Superior temporal gyrus (tissue), 1 donor: Measurements from ENCODE around the gene ZFR2.
"Not testable (repeated sequence)": the region's sequence is repeated elsewhere in the genome, so short reads cannot be mapped to it uniquely, and the experiment has no call there.

ENCODE experiments used
- DNase-seq: peaks from one replicate; pipeline ENCODE4 v3.0.0-alpha.2; 2016; ENCODE audit errors: extremely low spot score

Gene ZFR2

DNA sequence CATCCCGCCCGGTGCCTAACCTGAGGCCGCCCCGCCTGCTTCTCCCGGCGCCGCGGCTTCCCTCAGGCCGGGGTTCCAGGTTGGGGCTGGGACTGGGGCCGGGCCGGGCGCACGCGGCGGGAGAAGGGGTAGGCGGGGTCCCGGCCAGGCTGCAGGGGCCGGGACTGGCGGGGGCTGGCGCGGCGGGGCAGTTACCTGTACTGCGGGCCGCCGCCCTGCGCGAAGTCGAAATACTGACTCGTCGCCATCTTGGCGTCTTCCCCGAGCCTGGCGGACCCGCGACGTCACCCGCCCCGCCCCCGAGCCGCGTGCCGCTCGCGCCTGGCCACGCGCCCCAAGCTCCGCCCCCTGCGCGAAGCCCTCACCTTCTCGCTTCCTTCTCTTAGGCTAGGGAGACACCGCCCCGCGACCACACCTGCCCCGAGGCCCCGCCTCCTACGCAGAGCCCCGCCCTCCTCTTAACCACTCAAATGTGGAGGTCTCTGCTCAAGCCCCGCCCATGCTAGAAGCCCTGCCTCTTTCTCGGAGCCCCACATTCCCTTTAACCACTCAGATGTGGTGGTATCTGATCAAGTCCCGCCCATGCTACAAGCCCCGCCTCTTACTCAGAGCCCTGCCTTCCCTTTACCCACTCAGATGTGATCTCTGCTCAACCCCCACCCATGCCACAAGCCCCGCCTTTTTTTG, at the start of gene ZFR2:
ZFR2 (minus strand) TSS at position 269 of the 687 bp plus-strand sequence; CDS start at position 248, 21 bp downstream.
- DNase-seq: no peak

- no peak for DNase-seq
Observed at GRCh38 chr19:3916033-3916432, 47.2 kb upstream of the ZFR2 start.

DNA sequence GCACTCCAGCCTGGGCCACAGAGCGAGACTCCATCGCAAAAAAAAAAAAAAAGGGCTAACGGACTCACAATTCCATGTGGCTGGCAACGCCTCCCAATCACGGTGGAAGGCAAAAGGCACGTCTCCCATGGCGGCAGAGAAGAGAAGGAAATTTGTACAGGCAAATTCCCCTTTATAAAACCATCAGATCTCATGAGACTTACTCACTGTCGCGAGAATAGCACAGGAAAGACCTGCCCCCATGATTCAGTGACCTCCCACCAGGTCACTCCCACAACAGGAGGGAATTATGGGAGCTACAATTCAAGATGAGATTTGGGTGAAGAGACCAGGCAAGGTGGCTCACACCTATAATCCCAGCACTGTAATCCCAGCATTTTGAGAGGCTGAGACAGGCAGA, 45.4 kb upstream of the ZFR2 start:
- no peak for DNase-seq

DNA sequence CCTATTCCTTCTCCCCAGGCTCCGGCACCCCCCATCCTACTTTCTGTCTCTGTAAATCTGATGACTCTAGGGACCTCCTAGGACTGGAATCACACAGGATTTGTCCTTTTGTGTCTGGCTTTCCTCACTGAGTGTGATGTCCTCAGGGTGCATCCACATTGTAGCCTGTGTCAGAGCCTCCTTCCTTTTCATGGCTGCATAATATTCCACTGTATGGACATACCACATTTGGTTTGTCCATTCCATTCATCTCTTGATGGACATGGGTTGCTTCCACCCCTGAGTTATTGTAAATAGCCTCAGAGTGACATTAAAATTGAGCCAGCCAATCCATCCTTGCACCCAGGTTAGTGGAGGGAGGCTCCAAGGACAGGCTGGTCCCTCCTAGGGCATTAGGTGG, 41.3 kb upstream of the ZFR2 start:
- DNase-seq: no peak

DNA sequence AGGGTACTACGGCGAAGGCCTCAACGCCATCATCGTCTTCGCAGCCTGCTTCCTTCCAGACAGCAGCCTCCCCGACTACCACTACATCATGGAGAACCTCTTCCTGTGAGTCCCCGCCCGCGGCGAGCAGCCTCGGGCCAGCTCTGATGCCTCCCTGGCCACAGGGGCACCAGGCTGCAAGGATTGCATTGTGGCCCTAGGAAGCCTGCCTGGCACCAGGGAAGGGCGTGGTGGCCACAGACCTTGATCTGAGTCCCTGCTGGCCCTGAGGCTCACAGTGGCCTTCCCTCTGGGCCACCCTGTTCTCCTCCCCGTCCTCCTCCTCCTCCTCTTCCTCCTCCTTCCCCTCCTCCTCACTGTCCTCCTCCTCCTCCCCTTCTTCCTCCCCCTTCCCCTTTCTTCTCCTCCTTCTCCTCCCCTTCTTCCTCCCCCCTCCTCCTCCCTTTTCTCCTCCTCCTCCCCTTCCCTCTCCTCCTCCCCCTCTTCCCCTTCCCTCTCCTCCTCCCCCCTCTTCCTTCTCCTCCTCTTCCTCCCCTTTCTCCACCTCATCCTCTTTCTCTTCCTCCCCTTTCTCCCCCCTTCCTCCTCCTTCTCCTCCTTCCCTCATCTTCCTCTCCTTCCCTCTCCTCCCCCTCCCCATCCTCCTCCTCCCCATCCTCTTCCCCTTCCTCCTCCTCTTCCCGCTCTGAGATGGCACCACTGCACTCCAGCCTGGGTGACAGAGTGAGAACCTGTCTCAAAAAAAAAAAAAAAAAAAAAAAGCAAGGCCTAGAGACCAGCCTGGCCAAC, 39.6 kb upstream of the ZFR2 start:
- DNase-seq: no peak

DNA sequence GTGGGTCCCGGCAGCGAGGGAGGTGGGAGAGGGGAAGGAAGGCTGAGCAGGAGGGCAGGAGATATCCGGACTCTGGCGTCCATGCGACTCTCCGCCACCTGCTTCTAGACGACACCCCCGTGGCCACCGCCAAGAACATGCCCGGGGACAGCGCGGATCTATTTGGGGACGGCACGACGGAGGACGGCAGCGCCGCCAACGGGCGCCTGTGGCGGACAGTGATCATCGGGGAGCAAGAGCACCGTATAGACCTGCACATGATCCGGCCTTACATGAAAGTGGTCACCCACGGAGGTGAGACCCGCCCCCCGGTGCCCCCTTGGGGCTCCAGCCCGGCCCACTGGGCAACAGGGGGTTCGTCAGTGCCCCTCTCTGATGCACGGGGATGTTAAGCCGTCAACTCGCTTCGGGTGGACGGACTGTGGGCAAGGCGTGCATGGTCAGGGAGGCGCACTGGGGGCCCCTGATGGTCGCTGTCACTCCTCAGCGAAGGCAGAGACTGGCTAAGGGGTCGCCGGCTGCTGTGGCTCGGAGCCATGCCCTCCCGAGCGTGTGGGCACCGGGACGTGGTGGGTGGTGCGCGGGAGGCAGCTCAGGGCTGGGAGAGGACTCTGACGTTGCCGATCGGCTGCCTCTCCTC, 38.9 kb upstream of the ZFR2 start:
- DNase-seq: no peak

- no peak for DNase-seq
Observed at GRCh38 chr19:3904233-3904632, 35.4 kb upstream of the ZFR2 start.

DNA sequence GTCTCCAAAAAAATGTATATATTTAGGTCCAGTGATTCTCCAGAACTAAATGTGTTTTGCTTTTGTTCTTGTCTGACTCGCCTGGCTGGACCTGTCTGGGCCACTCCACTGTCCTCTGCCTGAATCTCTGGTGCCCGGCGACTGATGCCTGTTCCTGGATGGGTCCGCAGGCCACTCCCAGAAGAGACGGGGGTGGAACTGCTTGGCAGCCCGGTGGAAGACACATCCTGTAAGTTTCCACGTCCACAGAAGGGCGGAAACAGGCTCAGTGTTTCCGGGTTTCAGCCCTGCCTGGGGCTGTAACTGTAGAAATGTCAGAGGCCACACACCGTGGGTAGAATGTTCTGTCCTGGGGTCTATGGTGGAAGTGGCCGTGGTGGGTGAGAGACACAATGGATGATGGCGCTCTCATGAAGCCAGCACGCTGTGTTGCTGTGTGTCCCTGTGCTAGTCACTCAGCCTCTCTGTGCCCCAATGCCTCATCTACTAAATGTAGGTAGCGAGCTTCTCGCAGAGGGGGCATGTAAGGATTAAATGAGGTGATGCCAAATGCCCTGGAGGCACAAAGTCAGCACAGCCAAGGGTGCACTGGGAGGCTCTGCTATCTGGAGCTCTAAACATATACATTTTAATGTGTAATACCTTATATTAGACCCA, 33.6 kb upstream of the ZFR2 start:
- DNase-seq: no peak

DNA sequence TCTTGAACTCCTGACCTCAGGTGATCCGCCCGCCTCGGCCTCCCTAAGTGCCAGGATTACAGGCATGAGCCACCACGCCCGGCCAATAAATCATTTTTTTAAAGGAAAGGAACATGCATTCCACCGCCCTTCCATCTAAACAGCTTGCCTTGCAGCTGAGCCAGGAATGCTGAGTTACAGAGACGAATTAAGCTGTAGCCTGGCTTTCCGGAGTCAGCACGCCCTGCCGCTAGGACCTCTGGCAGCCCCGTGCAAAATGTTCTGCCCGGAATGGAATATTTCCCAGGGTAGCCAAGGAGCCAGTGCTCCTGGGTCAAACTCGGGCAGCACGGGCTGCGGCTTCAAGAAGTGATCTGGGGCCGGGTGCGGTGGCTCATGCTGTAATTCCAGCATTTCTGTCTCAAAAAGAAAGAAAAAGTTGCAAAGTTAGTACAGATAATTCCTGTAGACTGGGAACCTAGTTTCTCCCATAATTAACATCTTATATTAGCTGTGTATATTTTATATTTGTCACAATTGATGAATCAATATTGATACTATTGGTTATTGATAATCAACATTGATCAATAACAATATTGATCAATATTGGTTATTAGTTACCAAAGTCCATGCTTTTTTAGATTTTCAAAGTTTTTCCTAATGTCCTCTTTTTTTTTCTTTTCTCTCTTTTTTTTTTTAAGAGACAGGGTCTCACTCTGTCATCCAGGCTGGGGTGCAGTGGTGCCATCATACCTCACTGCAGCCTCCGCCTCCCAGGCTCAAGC, 30.9 kb upstream of the ZFR2 start:
- DNase-seq: no peak

DNA sequence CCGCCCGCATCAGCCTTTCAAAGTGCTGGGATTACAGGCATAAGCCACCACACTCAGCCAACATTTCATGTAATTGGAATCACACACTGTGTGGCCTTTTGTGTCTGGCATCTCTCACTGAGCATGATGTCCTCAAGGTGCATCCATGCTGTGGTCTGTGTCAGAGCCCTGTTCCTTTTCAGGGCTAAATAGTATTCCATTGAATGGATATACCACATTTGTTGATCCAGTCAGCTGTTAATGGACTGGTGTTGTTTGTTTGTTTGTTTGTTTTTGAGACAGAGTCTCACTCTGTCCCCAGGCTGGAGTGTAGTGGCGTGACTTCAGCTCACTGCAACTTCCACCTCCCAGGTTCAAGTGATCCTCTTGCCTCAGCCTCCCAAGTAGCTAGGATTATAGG, 29.6 kb upstream of the ZFR2 start:
- no peak for DNase-seq

- DNase-seq: no peak
Observed at GRCh38 chr19:3897936-3898335, 29.1 kb upstream of the ZFR2 start.

DNA sequence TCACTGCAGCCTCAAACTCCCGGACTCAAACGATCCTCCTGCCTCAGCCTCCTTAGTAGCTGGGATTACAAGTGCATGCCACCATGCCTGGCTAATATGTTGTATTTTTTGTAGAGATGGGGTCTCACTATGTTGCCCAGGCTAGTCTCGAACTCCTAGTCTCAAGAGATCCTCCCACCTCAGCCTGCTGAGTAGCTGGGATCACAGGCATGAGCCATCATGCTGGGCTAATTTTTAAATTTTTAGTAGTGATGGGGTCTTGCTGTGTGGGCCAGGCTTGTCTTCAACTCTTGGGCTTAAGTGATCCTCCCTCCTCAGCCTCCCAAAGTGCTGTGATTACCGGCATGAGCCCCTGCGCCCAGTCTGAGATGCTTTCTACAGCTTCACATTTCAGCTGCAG, 26.9 kb upstream of the ZFR2 start:
- DNase-seq: no peak

GRCh38 chr19:3894959-3895358, 26.1 kb upstream of the ZFR2 start:
- DNase-seq: not testable (repeated sequence)

GRCh38 chr19:3893509-3894179, 24.8 kb upstream of the ZFR2 start:
- no peak for DNase-seq

GRCh38 chr19:3890591-3890990, 21.8 kb upstream of the ZFR2 start:
- DNase-seq: peak; percentile 7

DNA sequence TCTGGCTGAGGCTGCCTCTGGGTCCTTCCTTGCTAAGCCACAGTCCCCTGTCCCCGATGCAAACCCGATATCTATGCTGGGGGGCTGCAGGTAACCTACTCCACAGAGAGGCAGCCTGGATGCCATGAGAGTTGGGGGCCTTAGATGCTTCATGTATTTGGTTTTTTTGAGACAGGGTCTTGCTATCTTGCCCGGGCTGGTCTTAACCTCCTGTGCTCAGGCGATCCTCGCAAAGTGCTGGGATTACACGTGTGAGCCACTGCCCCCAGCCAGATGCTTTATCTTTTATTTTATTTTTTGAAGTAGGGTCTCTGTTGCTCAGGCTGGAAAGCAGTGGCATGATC, 13.2 kb upstream of the ZFR2 start:
- DNase-seq: no peak

DNA sequence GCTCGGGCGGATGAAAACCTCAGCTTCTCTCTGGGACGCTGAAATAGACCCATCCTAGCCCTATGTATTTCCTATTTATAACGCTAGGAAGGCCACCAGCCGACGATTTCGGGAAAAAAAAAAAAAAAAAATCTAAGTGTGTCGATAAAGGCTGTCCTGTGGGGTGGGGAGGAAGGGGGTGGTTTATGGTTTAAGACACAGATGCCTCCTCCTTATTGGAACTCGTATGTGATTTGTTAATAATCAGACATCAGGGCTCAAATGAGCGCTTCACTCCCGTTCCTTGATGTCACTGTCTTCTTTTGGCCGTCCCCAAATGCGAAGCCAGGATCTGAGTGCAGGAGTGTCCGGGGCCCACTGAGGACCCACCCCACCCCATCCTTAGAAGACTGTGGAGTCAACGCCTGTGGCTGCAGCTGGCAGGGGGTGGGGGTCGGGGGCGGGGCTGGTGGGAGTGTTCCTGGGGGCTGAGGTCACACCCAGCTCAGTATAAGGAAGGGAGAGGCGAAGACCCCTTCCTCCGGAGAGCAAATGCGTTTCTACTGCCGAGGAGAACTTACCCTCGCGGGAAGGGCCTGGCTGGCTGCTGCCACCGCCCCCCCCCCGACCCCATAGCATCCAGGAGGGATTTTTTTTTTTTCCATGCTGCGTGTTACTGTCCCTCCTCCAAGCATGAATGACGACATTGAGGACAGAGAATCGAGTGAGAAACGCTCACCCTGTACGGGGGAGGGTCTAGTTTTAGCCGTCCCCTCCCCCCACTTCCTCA, 12.6 kb upstream of the ZFR2 start:
- peak; percentile 26 for DNase-seq

DNA sequence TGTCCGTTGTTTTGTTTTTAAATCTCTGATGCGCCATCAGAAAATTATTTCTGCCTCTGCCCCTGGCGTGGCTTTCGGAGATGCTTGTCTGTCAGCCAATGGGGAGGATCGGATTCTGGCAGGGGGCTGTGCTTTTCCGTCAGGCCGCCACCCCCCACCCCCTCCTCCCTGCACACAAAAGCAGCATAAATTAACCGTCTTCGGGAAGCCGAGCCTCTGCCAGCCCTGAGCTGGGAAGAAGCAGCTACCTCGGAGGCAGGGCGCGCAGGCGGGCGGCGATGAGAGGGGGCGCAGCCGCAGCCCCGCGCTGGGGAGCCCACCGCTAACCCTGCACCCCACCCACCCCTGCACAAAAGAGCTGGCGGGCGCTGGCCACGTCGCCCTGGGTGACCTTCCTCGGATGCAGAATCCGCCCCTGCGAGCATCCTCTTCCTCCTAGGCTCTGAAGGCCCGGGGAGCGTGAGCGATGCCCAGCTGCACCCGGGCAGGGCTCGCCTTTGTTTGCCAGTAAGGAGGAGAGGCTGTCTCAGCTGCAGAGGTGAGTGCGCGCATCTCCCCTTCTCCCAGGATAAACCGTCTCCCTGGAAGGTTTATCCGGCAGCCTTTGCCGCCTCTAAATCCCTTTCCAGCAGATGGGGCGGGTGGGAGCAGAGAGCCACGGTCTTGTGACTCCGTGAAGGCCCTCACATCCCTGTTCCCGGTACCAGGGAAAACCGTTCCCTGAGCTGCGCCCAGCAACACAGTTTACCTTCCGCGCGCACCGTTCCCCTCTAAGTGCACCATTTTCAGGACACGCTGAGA, 11.8 kb upstream of the ZFR2 start, which contains the start of gene ATCAY:
ATCAY (plus strand) TSS at position 215 of the 801 bp plus-strand sequence. CDS start 5,083 bp downstream, outside the sequence.
- DNase-seq: peak; percentile 56

- no peak for DNase-seq
Observed at GRCh38 chr19:3879656-3880055, 10.8 kb upstream of the ZFR2 start.
